ENCODE results near the gene SLC66A2. TPM values are rescaled to one million over a fixed set of nuclear protein-coding genes. Genes with fewer than 3 reads are reported as not detected.
"Not testable (repeated sequence)": the region's sequence is repeated elsewhere in the genome, so short reads cannot be mapped to it uniquely, and the experiment has no call there.

Gene SLC66A2
- total and polyA plus RNA-seq, 8 donors, result 17.3 to 69.8 (median 24.4) TPM

- peak in 3 of 4 donors; percentile 56 to 89 (median 78) for DNase-seq
- TF ChIP-seq CTCF (IDR thresholded peaks at IDR 0.05), result no peak
- ATAC-seq, result peak; percentile 76
Observed at GRCh38 chr18:79962311-79962710, 10.9 kb upstream of the SLC66A2 start.

GRCh38 chr18:79961527-79962291, 10.3 kb upstream of the SLC66A2 start:
- H3K4me1 ChIP-seq, result peaks cover 8 to 36% of the 10 kb centered on the region in 2 donors
- peak in 2 of 4 donors; percentile 79 to 85 for DNase-seq
- ATAC-seq, result peak; percentile 70
- no peaks in the 10 kb centered on the region for H3K36me3 ChIP-seq
- no peaks in the 10 kb centered on the region for H3K9me3 ChIP-seq
- peak overlapping the region; percentile 67 to 90 for H3K27ac ChIP-seq
- H3K27me3 ChIP-seq, result peaks cover 0 to 11% of the 10 kb centered on the region in 2 donors
- TF ChIP-seq CTCF (IDR thresholded peaks at IDR 0.05), result no peak
- intact Hi-C loops (cut with DNase I), result no loop called here
- no peak overlapping the region for H3K4me3 ChIP-seq

More at GRCh38 chr18:79962311-79962710, 10.9 kb upstream of the SLC66A2 start:
- H3K27ac ChIP-seq, result peak overlapping the region; percentile 67 to 90
- intact Hi-C loops (cut with DNase I), result no loop called here
- H3K4me3 ChIP-seq, result no peak overlapping the region
- peaks cover 8 to 36% of the 10 kb centered on the region in 2 donors for H3K4me1 ChIP-seq
- no peaks in the 10 kb centered on the region for H3K36me3 ChIP-seq
- peaks cover 0 to 11% of the 10 kb centered on the region in 2 donors for H3K27me3 ChIP-seq
- no peaks in the 10 kb centered on the region for H3K9me3 ChIP-seq

- TF ChIP-seq CTCF (IDR thresholded peaks at IDR 0.05), result no peak
- no peak overlapping the region for H3K4me3 ChIP-seq
- intact Hi-C loops (cut with DNase I), result no loop called here
- DNase-seq (no peak), ATAC-seq (no peak)
- H3K27ac ChIP-seq, result peak overlapping the region; percentile 67 to 90
- H3K36me3 ChIP-seq, result no peaks in the 10 kb centered on the region
- H3K9me3 ChIP-seq, result no peaks in the 10 kb centered on the region
- H3K27me3 ChIP-seq, result peaks cover 0 to 11% of the 10 kb centered on the region in 2 donors
- H3K4me1 ChIP-seq, result peaks cover 8 to 33% of the 10 kb centered on the region in 2 donors
Observed at GRCh38 chr18:79960921-79961526, 9.6 kb upstream of the SLC66A2 start.

GRCh38 chr18:79960161-79960801, 8.8 kb upstream of the SLC66A2 start:
- H3K4me3 ChIP-seq; H3K9me3 ChIP-seq; H3K36me3 ChIP-seq; ATAC-seq; intact Hi-C loops (cut with DNase I); DNase-seq: not testable (repeated sequence)
- Histone ChIP-seq H3K27ac (peak overlapping the region in 1 of 2 donors; percentile 44), H3K27me3 (peaks cover 0 to 11% of the 10 kb centered on the region in 2 donors), H3K4me1 (peaks cover 8 to 27% of the 10 kb centered on the region in 2 donors)

- H3K4me3 ChIP-seq, result no peak overlapping the region
- TF ChIP-seq CTCF (IDR thresholded peaks at IDR 0.05), result no peak
- ATAC-seq (no peak), DNase-seq (no peak)
- peaks cover 8 to 20% of the 10 kb centered on the region in 2 donors for H3K4me1 ChIP-seq
- peaks cover 0 to 5% of the 10 kb centered on the region in 2 donors for H3K27me3 ChIP-seq
- intact Hi-C loops (cut with DNase I), result no loop called here
- no peak overlapping the region for H3K27ac ChIP-seq
- H3K9me3 ChIP-seq, result no peaks in the 10 kb centered on the region
- H3K36me3 ChIP-seq, result no peaks in the 10 kb centered on the region
Observed at GRCh38 chr18:79958981-79959380, 7.5 kb upstream of the SLC66A2 start.

All from left lung (tissue), 10 donors.